ENCODE data around the gene ZNF540.
"Not testable (repeated sequence)": the region's sequence is repeated elsewhere in the genome, so short reads cannot be mapped to it uniquely, and the experiment has no call there.

Gene ZNF540

DNA sequence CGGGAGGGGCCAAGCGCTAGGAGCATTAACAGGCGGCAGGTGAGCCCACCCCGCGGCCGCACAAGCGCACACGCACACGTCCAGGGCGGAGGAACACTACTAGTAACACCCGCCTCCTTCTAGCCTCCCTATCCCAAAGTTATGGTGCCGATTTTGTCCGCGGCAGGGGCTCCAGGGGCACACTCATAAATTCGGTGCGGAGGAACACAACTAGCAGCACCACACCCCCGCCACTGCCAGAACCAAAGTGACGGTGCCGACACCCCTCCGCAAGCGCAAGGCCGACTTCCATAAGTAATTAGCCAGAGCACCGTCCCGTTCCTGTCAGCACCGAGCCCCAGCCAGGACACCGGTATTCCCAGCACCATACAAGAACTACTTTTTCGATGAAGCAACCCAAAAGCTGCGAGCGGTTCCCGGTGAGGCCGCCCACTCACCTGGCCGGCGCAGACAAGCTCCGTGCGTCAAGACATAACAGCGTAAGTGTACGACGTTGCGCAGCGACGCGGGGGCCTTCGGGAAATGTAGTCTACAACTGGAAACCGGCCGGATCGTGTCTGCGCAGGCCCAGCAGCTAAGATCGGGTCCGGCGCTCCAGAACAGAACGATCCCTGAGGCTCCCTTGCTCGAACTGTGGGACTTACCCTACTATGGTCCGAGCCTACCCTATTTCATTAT lies at the start of gene ZNF540, which contains the start of gene ZNF571:
TSS of gene ZNF540 (plus strand) at position 573 of the 678 bp plus-strand sequence. CDS start 3,572 bp downstream, outside the sequence.
TSS of gene ZNF571 (minus strand) at position 489 of the 678 bp plus-strand sequence. CDS start 8,116 bp downstream, outside the sequence.
- peak; percentile 93 for DNase-seq

DNA sequence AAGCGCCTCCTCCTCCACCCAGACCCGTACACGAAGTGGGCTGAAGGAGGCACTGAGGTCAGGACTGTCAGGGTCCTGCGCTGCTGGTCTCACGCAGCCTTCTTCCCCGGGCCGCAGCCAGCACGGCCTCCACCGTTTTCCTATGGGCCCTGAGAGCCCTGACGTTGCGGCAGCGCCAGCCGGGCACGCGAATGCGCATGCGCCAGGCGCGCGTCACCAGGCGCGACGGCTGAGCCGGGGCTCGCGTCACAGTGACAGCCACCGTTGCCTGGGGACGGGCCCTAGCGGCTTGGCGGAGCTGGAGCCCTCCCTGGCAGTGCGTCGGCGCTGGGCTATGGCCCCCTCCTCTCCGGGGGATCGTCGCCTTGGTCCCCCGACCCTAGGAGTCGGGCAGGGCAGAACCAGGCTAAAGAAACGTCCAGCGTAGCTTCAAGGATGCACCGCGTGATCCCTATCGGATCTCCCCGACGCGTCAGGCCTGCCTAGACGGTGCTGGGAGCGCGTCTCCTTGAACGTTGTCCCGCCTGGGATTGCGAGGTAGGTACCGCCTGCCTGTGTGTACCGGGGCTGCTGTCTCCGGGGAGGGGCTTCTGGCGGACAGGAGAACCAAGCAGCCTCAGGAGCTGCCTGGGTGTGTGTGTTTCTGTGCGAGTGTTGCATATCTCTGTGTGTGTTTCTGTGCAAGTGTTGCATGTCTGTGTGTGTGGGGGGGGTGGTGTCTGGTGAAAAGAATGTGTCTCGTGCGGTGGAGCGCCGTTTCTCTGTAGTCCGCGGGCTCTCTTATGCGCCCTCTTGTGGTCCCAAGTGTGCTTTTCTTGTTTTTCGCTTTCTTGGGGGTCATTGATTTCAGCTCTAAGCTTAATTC lies 43.3 kb upstream of the ZNF540 start:
- DNase-seq = peak; percentile 67

DNA sequence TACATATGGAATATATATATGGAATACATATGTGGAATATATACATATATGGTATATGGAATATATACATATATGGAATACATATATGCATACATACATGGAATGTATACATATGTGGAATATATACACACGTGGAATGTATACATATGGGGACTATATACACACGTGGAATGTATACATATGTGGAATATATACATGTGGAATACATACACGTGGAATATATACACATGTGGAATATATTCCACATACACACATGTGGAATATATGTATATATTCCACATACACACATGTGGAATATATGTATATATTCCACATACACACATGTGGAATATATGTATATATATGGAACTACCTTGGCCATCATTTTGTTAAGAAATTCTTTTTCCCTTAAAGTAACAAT lies 31.2 kb upstream of the ZNF540 start:
- no peak for DNase-seq

DNA sequence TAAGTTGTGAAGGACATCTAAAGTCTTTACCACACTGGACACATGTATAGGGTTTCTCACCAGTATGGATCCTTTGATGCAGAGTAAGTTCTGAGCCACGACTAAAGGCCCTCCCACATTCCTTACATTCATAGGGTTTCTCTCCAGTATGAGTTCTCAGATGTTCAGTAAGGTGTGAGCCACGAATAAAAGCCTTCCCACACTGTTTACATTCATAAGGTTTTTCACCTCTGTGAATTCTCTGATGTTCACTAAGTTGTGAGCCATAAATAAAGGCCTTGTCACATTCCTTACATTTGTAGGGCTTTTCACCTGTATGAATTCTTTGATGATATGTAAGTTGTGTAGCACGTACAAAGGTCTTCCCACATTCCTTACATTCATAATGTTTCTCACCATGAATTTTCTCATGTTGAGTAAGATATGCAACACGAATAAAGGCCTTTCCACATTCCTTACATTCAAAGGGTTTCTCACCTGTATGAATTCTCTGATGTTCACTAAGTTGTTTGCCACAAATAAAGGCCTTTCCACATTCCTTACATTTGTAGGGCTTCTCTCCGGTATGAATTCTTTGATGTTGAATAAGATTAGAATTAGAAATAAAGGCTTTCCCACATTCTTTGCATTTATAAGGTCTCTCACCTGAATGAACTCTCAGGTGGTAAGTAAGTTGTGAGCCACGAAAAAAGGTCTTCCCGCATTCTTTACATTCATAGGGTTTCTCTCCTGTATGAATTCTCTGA lies 29.9 kb upstream of the ZNF540 start:
- DNase-seq = no peak

DNA sequence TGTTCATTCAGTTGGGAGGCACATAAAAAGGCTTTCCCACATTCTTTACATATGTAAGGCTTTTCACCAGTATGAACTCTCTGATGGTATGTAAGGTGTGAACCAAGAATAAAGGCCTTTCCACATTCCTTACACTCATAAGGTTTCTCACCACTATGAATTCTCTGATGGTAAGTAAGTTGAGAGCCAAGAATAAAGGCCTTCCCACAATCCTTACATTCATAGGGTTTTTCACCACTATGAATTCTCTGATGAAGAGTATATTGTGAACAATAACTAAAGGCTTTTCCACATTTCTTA lies 29.4 kb upstream of the ZNF540 start:
- no peak for DNase-seq

DNA sequence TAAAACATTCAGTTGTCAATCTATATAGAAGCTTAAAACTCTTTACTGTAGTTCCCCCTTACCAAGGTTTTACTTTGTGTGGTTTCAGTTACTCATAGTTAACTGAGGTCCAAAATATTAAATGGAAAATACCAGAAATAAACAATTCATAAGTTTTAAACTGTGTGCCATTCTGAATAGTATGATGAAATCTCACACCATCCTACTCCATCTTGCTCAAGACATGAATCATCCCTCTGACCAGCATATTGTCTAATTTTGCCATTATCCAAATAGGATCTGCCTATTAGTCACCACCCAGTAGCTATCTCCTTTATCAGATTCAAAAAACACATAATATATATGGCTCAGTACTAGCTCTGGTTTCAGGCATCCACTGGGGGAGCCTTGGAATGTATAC lies 22.5 kb upstream of the ZNF540 start:
- DNase-seq = peak; percentile 37

DNA sequence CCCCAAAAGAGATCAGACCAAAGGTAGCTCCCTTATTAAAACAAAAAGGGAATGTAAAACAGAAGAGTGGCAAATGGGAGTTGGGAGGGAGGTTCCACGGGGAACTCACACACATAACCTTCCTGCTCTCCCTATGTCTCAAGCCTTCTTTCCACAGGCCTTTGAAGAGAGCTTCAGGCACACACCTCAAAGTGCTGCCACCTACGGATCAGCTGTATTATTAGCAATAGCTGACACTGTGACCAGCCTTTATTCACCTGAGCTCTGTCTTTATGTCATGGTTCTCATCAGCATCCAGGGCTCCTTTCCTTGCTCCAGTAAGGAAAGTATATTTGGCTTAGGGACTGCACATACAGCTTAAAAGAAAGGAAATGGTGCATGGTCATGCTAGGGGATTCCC lies 11.3 kb upstream of the ZNF540 start:
- no peak for DNase-seq

DNA sequence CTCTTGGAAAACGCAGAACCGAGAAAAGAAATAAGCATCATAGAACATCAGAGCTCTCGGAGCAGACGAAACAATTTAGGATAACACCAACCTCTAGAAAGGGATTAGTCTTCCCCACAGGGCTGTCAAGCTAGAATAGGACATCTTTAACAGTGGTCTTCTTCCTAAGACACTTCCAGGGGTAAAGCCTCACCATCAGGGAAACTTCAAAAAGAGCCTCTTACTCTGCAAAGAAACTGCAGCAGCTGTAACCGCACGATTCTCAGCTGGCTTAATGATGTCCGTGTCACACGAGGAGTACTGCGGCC lies 726 bp upstream of the ZNF540 start:
- no peak for DNase-seq

DNA sequence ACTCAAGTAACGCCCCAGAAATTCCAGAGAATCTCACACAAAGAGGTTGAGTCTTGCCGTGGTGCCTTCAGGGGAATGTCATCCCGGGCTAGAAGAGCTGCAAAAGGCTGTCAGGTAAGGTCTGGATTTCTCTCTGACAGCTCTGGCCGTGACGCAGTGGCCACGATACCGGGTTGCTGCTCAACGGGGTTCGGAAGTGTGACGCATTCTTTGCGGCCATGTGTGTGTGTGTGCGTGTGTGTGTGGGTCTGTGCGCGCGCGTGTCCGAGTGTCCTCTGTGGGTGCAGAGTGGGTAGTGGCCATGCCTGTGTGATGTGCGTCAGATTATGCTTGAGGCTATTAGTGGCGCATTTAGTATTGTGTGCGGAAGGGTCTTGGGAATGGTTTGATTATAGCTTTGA lies 306 bp downstream of the ZNF540 start:
- peak; percentile 58 for DNase-seq

DNA sequence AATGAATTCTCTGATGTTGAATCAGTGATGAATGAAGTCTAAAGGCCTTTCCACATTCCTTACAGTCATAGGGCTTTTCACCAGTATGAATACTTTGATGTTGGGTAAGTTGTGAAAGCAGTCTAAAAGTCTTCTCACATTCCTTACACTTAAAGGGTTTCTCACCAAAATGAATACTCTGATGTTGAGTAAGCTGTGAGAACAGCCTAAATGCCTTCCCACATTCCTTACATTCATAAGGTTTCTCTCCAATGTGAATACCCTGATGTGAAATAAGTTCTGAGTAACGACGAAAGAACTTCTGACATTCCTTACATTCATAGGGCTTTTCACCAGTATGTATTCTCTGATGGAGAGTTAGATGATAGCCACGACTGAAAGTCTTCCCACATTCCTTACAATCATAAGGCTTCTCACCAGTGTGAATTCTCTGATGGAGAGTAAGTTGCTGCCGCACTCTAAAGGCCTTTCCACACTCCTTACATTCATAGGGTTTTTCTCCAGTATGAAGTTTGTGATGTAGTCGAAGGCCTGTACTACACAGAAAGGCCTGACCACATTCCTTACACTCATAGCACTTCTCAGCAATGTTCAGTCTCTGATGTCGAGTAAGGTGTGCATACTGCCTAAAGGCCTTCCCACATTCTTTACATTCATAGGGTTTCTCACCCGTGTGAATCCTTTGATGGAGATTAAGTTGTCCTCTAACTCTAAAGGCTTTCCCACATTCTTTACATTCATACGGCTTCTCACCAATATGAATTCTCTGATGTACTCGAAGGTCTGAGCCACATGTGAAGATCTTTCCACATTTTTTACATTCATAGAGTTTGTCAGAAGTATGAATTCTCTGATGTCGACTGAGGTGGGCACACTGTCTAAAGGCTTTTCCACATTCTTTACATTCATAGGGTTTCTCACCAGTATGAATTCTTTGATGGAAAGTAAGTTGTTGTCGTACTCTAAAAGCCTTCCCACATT lies 40.7 kb downstream of the ZNF540 start:
- DNase-seq = peak; percentile 3

DNA sequence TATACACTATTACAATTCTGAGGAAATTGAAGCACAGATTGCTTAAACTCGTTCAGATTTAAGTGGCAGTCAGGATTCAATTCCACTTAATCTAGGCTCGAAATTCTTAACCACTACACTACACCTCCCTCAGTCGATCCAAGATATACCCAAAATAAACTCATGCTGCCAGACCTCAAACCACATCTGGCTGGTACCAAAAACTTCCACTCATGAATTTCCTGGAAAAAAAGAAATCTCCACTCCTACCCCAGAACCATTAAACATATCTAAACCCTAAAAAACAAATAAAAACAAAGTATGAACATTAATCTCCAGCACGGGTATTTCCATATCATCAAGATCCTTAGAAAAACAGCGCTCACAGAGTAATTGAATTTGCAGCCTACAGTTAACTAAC lies 59.4 kb downstream of the ZNF540 start:
- DNase-seq = peak; percentile 1

DNA sequence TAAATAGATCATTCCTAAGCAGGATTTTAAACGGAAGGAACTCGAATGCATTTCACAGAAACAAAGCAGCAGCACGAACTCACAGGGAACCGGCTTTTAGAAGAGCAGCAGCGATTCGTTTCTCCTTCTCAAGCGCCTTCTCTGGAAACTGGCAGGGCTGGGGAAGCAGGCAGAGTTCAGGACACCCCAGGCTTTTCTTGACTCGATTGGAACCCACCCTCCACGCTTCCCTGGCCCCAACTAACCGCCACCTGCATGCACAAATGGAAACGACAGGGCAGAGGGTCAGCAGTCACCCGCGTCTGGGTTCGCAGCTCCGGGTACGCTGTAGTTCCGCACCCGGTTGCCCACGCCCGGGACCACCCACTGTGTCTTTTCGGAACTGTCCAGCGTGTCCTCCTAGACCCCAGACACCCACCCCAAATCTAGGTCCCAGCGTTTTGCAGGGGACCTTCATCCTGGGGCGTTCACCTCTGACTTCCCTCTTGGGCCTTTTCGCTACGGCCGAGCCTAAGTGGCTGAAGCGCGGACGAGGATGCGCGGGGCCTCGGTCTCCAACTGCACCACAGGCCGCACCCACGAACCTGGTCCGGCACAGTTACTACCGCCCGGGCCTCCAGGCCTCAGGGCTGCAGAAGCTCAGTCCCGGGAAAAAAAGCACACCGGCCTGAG lies 60.1 kb downstream of the ZNF540 start:
- DNase-seq = peak; percentile 39

DNA sequence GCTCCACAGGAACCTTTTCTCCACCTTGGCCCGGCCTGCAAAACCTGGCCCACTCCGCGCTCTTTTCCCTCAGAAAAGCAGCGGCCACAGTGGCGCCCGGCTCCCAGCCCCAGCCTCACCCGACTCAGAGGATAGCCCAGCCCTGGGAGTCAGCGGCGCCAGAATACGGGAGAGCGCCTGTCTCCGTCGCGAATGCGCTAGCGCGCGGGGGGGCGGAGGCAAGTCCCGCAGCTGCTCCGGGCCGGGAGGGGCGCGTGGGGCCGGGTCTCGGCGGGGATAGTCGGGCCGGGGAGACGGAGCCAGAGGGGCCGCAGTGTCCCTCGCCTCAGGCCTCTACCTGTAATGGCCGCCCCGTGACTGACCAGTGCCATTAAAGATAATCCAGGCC lies 60.6 kb downstream of the ZNF540 start, which contains the start of gene ZFP30:
TSS of gene ZFP30 (minus strand) at position 165 of the 388 bp plus-strand sequence. CDS start 7,643 bp downstream, outside the sequence.
- DNase-seq = peak; percentile 91

DNA sequence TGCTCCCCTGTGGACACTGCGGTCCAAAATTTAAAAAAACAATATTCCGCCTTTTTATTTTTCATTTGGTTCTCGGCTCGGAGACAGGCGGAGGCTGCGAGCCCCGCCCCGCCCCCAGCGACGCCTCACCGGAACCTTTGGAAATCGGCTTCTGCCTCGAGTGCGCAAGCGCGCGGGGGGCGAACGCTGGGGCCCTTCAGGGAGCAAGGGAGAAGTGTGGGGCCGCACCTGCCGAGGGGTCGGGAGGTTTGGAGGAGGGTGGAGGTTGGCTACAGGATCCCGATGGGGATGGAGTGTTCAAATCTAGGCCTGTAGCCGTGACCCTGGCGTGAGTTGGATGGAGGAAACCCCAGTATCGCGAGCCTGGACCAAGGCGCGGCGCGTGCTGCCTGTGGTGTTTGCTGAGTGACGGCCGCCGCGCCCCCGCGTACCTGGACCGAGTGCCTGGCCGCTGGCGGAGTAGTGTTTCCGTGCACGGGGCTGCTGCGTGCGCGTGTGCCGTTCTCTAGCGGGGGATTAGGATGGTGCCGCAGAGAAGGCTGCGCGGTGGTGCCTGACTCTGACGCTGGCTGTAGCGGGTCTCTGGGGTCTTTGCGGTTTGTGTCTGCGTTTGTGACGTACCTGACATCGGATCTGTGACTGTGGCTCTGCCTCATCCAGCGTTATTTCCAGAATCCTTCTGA lies 61.2 kb downstream of the ZNF540 start:
- peak; percentile 83 for DNase-seq

DNA sequence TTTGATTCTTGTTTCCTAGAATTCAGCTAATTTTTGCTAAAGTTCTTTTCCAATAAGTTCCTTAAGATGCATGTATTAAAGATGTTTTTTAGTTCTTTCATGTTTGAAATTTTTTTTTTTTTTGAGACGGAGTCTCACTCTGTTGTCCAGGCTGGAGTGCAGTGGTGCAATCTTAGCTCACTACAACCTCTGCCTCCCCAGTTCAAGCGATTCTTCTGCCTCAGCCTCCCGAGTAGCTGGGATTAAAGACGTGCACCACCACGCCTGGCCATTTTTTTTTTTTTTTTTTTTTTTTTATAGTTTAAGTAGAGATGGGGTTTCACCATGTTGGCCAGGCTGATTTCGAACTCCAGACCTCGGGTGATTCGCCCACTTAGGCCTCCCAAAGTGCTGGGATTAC lies 62.5 kb downstream of the ZNF540 start:
- not testable (repeated sequence) for DNase-seq

Data from EL (cell line).